ENCODE results near the gene ADGRB2. TPM values are rescaled to one million over a fixed set of nuclear protein-coding genes. Genes with fewer than 3 reads are reported as not detected.
A peak's percentile ranks its signal among the peaks of the same experiment; 100 is the strongest.

Gene ADGRB2
- total RNA-seq, 4 donors from 2014 or later = 3.3 to 39.1 (median 17.2) TPM

- Histone ChIP-seq H3K36me3 (no peaks in the 10 kb centered on the region), H3K27me3 (no peaks in the 10 kb centered on the region), H3K27ac (no peak overlapping the region), H3K4me1 (no peaks in the 10 kb centered on the region), H3K4me3 (no peak overlapping the region), H3K9me3 (no peaks in the 10 kb centered on the region)
- TF ChIP-seq POLR2A (IDR thresholded peaks at IDR 0.05) (no peak), CTCF (IDR thresholded peaks at IDR 0.05) (no peak)
- DNase-seq = peak in 1 of 3 donors; percentile 27
Measured at GRCh38 chr1:31805318-31805717, 41.2 kb upstream of the ADGRB2 start.

- no peak overlapping the region for H3K27ac ChIP-seq
- no peaks in the 10 kb centered on the region for H3K27me3 ChIP-seq
- no peaks in the 10 kb centered on the region for H3K36me3 ChIP-seq
- DNase-seq = no peak
- no peak overlapping the region for H3K4me3 ChIP-seq
- H3K9me3 ChIP-seq = no peaks in the 10 kb centered on the region
- H3K4me1 ChIP-seq = no peaks in the 10 kb centered on the region
- TF ChIP-seq CTCF (IDR thresholded peaks at IDR 0.05) (no peak), POLR2A (IDR thresholded peaks at IDR 0.05) (no peak)
Measured at GRCh38 chr1:31804098-31804497, 40.0 kb upstream of the ADGRB2 start.

GRCh38 chr1:31803610-31804009 is 39.5 kb upstream of the ADGRB2 start:
- H3K9me3 ChIP-seq = no peaks in the 10 kb centered on the region
- peak in 1 of 3 donors; percentile 19 for DNase-seq
- TF ChIP-seq POLR2A (IDR thresholded peaks at IDR 0.05) = no peak
- TF ChIP-seq CTCF (IDR thresholded peaks at IDR 0.05) = no peak

GRCh38 chr1:31802190-31803150 is 38.3 kb upstream of the ADGRB2 start:
- Histone ChIP-seq H3K36me3 (no peaks in the 10 kb centered on the region), H3K4me3 (peak overlapping the region in 2 of 4 donors; percentile 7 to 30), H3K4me1 (no peaks in the 10 kb centered on the region), H3K9me3 (no peaks in the 10 kb centered on the region), H3K27ac (no peak overlapping the region), H3K27me3 (no peaks in the 10 kb centered on the region)
- TF ChIP-seq CTCF (IDR thresholded peaks at IDR 0.05) (no peak), POLR2A (IDR thresholded peaks at IDR 0.05) (no peak)
- peak in 1 of 3 donors; percentile 17 for DNase-seq

More at GRCh38 chr1:31803610-31804009, 39.5 kb upstream of the ADGRB2 start:
- H3K4me1 ChIP-seq = no peaks in the 10 kb centered on the region
- H3K27ac ChIP-seq = no peak overlapping the region
- H3K27me3 ChIP-seq = no peaks in the 10 kb centered on the region
- no peak overlapping the region for H3K4me3 ChIP-seq
- no peaks in the 10 kb centered on the region for H3K36me3 ChIP-seq

GRCh38 chr1:31801458-31801857 is 37.3 kb upstream of the ADGRB2 start:
- H3K4me3 ChIP-seq = no peak overlapping the region
- DNase-seq = peak in 1 of 3 donors; percentile 18
- H3K9me3 ChIP-seq = no peaks in the 10 kb centered on the region
- TF ChIP-seq CTCF (IDR thresholded peaks at IDR 0.05) = no peak
- TF ChIP-seq POLR2A (IDR thresholded peaks at IDR 0.05) = no peak
- H3K27me3 ChIP-seq = no peaks in the 10 kb centered on the region
- H3K36me3 ChIP-seq = no peaks in the 10 kb centered on the region
- no peaks in the 10 kb centered on the region for H3K4me1 ChIP-seq
- no peak overlapping the region for H3K27ac ChIP-seq
